Measurements from ENCODE around the gene CANT1. TPM values are rescaled to one million over a fixed set of nuclear protein-coding genes. Genes with fewer than 3 reads are reported as not detected.

Gene CANT1
- total RNA-seq, 4 donors from 2014 or later = 17.5 to 38.3 (median 26.6) TPM

DNA sequence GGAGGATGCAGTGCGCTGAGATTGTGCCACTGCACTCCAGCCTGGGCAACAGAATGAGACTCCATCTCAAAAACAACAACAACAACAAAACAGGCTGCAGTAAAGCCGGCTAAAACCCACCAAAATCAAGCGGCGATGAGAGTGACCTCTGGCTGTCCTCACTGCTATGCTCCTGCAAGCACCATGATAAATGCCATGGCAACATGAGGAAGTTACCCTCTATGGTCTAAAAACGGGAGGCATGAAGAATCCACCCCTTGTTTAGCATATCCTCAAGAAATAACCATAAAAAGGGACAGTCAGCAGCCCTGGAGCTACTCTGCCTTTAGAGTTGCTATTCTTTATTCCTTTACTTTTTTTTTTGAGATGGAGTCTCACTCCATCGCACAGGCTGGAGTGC lies 21.4 kb downstream of the CANT1 start:
- intact Hi-C loops (cut with DNase I; ENCODE audit: low total_unique reads) (loop anchor here (1.0 kb wide), 1 partner anchor 10 kb away; no protein-coding TSS in a partner anchor), in situ Hi-C loops (cut with MboI; ENCODE audit: low sequenced_read_pairs in 4 of 4) (no loop called here)
- Histone ChIP-seq H3K9me3 (no peaks in the 10 kb centered on the region), H3K4me1 (peaks cover 4 to 22% of the 10 kb centered on the region in 2 donors), H3K4me3 (no peak overlapping the region), H3K27ac (peak overlapping the region in 1 of 4 donors; percentile 5), H3K27me3 (no peaks in the 10 kb centered on the region), H3K36me3 (peaks cover 0 to 27% of the 10 kb centered on the region in 2 donors)
- DNase-seq (no peak), ATAC-seq (no peak)
- TF ChIP-seq POLR2A (IDR thresholded peaks at IDR 0.05) (no peak), CTCF (IDR thresholded peaks at IDR 0.05 in 4 of 5, conservative IDR thresholded peaks at IDR 0.05 in 1 of 5) (no peak)

DNA sequence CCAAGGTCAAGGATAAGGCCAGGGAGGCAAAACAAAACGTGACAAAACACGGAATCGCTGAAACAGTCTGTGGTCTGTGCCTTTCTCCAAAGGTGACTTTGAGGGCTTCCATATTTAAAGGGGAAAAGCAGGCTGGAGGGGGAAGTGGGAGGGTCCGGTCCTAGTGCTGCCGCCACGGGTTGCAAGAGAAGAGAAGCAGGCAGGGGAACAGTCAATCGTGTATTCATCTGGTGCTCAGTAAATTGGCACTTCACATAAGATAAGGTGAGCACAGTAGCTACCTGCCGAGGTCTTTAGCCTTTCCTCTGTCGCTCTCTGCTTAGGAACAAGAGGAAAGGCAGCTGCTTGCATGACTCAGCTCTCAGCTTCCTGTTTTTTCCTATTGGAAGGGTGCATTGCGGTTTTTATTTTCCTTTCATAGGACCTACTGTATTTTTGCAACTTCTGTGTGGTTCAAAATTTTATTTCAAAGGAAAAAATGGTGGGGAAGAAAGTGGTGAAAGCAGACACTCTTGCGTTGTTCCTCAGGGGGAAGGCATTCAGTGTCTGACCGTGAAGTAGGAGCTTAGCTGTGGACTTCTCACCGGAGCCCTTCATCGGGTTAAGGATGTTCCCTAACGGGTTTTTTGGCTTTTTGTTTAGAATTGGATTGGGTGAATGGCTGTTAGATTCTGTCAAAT lies 22.8 kb downstream of the CANT1 start:
- peaks cover 4 to 22% of the 10 kb centered on the region in 2 donors for H3K4me1 ChIP-seq
- TF ChIP-seq POLR2A (IDR thresholded peaks at IDR 0.05) (no peak), CTCF (IDR thresholded peaks at IDR 0.05 in 4 of 5, conservative IDR thresholded peaks at IDR 0.05 in 1 of 5) (no peak)
- H3K27ac ChIP-seq = peak overlapping the region; percentile 63 to 87 (median 84)
- intact Hi-C loops (cut with DNase I; ENCODE audit: low total_unique reads) (no loop called here), in situ Hi-C loops (cut with MboI; ENCODE audit: low sequenced_read_pairs in 4 of 4) (no loop called here)
- H3K4me3 ChIP-seq = peak overlapping the region; percentile 39 to 64 (median 58)
- H3K27me3 ChIP-seq = no peaks in the 10 kb centered on the region
- peaks cover 0 to 14% of the 10 kb centered on the region in 2 donors for H3K36me3 ChIP-seq
- DNase-seq (no peak), ATAC-seq (peak; percentile 71 to 80)
- H3K9me3 ChIP-seq = no peaks in the 10 kb centered on the region

DNA sequence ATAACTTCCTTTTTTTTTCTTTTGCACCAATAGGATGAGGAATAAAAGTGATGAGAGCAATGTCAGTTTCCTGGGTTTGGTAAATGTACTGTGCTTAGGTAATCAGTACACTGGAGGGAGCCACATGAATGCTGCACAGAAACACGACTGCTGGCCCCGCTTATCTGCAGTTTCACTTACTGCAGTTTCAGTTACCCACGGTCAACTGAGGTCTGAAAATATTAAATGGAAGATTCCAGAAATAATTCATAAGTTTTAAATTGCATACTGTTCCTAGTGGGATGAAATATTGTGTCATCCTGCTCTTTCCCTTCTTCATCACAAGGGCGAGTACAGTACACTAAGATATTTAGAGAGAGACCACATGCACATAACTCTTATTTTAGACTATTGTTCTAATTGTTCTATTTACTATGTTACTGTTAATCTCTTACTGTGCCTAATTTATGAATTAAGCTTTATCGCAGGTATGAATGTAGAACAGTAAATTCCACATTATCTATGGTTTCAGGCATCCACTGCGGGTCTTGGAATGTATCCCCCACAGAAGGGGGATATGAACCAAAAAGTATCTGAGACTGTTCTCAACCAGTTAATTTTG lies 23.4 kb downstream of the CANT1 start:
- peak overlapping the region; percentile 39 to 64 (median 58) for H3K4me3 ChIP-seq
- no peaks in the 10 kb centered on the region for H3K27me3 ChIP-seq
- in situ Hi-C loops (cut with MboI; ENCODE audit: low sequenced_read_pairs in 4 of 4) = no loop called here
- ATAC-seq (peak; percentile 65 to 79), DNase-seq (peak in 1 of 2 donors; percentile 57)
- H3K9me3 ChIP-seq = no peaks in the 10 kb centered on the region
- peaks cover 0 to 7% of the 10 kb centered on the region in 2 donors for H3K36me3 ChIP-seq
- peaks cover 4 to 22% of the 10 kb centered on the region in 2 donors for H3K4me1 ChIP-seq
- intact Hi-C loops (cut with DNase I; ENCODE audit: low total_unique reads) = no loop called here
- TF ChIP-seq CTCF (IDR thresholded peaks at IDR 0.05 in 4 of 5, conservative IDR thresholded peaks at IDR 0.05 in 1 of 5) = peak in 2 of 5 experiments; percentile 27 to 45
- peak in 1 of 2 donors; percentile 23 for TF ChIP-seq POLR2A (IDR thresholded peaks at IDR 0.05)
- H3K27ac ChIP-seq = peak overlapping the region; percentile 63 to 87 (median 84)

GRCh38 chr17:78985395-78985794 lies 24.2 kb downstream of the CANT1 start:
- H3K36me3 ChIP-seq = no peaks in the 10 kb centered on the region
- no peak for DNase-seq
- TF ChIP-seq POLR2A (IDR thresholded peaks at IDR 0.05) (no peak), CTCF (IDR thresholded peaks at IDR 0.05 in 4 of 5, conservative IDR thresholded peaks at IDR 0.05 in 1 of 5) (no peak)
- no peak for ATAC-seq
- peak overlapping the region in 3 of 4 donors; percentile 83 to 87 (median 86) for H3K27ac ChIP-seq
- H3K9me3 ChIP-seq = no peaks in the 10 kb centered on the region
- no peaks in the 10 kb centered on the region for H3K27me3 ChIP-seq
- no peak overlapping the region for H3K4me3 ChIP-seq
- in situ Hi-C loops (cut with MboI; ENCODE audit: low sequenced_read_pairs in 4 of 4) (no loop called here), intact Hi-C loops (cut with DNase I; ENCODE audit: low total_unique reads) (no loop called here)
- H3K4me1 ChIP-seq = peaks cover 4 to 22% of the 10 kb centered on the region in 2 donors
